ENCODE data around the gene VCL. TPM values are rescaled to one million over a fixed set of nuclear protein-coding genes. Genes with fewer than 3 reads are reported as not detected.

Gene VCL
- total and polyA plus RNA-seq, 4 donors: 4.3 to 37.8 (median 17.3) TPM

DNA sequence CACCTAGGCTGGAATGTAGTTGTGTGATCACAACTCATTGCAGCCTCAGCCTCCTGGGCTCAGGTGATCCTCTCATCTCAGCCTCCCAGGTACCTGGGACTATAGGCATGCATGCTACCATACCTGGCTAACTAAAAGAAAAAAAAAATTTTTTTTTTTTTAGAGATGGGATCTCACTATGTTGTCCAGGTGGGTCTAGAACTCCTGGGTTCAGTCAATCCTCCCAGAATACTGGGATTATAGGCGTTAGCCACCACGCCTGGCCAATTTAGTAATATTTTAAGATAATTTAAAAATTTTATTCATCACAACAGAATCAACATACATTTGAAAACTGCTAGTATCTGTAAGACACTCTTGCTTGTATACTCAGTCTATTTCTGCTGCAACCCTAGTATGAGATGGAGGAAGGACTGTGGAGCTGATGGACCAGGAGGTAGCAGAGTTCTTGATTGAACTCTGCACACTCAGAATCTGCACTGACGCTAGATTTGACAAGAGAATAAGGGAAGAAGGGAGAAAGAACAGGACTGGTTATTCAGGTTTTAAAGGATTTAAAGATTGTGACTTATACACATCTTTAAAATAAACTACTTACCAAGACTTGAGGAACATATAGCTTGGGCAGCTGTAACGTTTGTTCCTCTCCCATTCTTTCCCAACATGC lies 57.6 kb downstream of the VCL start:
- no peaks in the 10 kb centered on the region for H3K27me3 ChIP-seq (ENCODE audit: control insufficient read depth in 4 of 4, insufficient read depth in 4 of 4, low read length in 3 of 4)
- H3K27ac ChIP-seq (ENCODE audit: low read depth in 1 of 2, low read length in 2 of 2): no peak overlapping the region
- H3K9me3 ChIP-seq (ENCODE audit: control insufficient read depth in 4 of 4, low read length in 3 of 4): no peaks in the 10 kb centered on the region
- DNase-seq (ENCODE audit: low spot score): no peak
- H3K4me1 ChIP-seq (ENCODE audit: control insufficient read depth in 4 of 4, insufficient read depth in 4 of 4, low read length in 3 of 4): peaks cover 2 to 14% (median 5%) of the 10 kb centered on the region in 4 donors
- H3K9ac ChIP-seq (ENCODE audit: low read depth in 1 of 2, low read length in 2 of 2): no peak overlapping the region
- 80% methylated on average over 4 of the region's 4 CpGs for WGBS
- TF ChIP-seq SP1 (IDR thresholded peaks at IDR 0.05): no peak
- TF ChIP-seq, protein P1, sequence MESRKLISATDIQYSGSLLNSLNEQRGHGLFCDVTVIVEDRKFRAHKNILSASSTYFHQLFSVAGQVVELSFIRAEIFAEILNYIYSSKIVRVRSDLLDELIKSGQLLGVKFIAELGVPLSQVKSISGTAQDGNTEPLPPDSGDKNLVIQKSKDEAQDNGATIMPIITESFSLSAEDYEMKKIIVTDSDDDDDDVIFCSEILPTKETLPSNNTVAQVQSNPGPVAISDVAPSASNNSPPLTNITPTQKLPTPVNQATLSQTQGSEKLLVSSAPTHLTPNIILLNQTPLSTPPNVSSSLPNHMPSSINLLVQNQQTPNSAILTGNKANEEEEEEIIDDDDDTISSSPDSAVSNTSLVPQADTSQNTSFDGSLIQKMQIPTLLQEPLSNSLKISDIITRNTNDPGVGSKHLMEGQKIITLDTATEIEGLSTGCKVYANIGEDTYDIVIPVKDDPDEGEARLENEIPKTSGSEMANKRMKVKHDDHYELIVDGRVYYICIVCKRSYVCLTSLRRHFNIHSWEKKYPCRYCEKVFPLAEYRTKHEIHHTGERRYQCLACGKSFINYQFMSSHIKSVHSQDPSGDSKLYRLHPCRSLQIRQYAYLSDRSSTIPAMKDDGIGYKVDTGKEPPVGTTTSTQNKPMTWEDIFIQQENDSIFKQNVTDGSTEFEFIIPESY (IDR thresholded peaks at IDR 0.05): no peak
- TF ChIP-seq RXRA (IDR thresholded peaks at IDR 0.05): no peak
- TF ChIP-seq GABPA (IDR thresholded peaks at IDR 0.05 in 1 of 2, conservative IDR thresholded peaks at IDR 0.05 in 1 of 2): no peak
- no peak for TF ChIP-seq YY1 (IDR thresholded peaks at IDR 0.05)
- TF ChIP-seq, protein P2, sequence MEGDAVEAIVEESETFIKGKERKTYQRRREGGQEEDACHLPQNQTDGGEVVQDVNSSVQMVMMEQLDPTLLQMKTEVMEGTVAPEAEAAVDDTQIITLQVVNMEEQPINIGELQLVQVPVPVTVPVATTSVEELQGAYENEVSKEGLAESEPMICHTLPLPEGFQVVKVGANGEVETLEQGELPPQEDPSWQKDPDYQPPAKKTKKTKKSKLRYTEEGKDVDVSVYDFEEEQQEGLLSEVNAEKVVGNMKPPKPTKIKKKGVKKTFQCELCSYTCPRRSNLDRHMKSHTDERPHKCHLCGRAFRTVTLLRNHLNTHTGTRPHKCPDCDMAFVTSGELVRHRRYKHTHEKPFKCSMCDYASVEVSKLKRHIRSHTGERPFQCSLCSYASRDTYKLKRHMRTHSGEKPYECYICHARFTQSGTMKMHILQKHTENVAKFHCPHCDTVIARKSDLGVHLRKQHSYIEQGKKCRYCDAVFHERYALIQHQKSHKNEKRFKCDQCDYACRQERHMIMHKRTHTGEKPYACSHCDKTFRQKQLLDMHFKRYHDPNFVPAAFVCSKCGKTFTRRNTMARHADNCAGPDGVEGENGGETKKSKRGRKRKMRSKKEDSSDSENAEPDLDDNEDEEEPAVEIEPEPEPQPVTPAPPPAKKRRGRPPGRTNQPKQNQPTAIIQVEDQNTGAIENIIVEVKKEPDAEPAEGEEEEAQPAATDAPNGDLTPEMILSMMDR (IDR thresholded peaks at IDR 0.05; ENCODE audit: low read depth, low read length, missing input control): no peak
- TF ChIP-seq, protein P3, sequence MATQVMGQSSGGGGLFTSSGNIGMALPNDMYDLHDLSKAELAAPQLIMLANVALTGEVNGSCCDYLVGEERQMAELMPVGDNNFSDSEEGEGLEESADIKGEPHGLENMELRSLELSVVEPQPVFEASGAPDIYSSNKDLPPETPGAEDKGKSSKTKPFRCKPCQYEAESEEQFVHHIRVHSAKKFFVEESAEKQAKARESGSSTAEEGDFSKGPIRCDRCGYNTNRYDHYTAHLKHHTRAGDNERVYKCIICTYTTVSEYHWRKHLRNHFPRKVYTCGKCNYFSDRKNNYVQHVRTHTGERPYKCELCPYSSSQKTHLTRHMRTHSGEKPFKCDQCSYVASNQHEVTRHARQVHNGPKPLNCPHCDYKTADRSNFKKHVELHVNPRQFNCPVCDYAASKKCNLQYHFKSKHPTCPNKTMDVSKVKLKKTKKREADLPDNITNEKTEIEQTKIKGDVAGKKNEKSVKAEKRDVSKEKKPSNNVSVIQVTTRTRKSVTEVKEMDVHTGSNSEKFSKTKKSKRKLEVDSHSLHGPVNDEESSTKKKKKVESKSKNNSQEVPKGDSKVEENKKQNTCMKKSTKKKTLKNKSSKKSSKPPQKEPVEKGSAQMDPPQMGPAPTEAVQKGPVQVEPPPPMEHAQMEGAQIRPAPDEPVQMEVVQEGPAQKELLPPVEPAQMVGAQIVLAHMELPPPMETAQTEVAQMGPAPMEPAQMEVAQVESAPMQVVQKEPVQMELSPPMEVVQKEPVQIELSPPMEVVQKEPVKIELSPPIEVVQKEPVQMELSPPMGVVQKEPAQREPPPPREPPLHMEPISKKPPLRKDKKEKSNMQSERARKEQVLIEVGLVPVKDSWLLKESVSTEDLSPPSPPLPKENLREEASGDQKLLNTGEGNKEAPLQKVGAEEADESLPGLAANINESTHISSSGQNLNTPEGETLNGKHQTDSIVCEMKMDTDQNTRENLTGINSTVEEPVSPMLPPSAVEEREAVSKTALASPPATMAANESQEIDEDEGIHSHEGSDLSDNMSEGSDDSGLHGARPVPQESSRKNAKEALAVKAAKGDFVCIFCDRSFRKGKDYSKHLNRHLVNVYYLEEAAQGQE (IDR thresholded peaks at IDR 0.05): no peak
- TF ChIP-seq, protein P4, sequence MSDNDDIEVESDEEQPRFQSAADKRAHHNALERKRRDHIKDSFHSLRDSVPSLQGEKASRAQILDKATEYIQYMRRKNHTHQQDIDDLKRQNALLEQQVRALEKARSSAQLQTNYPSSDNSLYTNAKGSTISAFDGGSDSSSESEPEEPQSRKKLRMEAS (IDR thresholded peaks at IDR 0.05): no peak
- no peak for TF ChIP-seq TAF1 (conservative IDR thresholded peaks at IDR 0.05)
- no peak for TF ChIP-seq JUND (IDR thresholded peaks at IDR 0.05)
- TF ChIP-seq EGR1 (IDR thresholded peaks at IDR 0.05; ENCODE audit: low read depth in 2 of 2): no peak
- H3K36me3 ChIP-seq (ENCODE audit: control insufficient read depth in 4 of 4, insufficient read depth in 3 of 4, low read depth in 1 of 4, low read length in 3 of 4): no peaks in the 10 kb centered on the region
- no peak overlapping the region for H3K4me3 ChIP-seq (ENCODE audit: low read depth in 1 of 3, low read length in 3 of 3)

DNA sequence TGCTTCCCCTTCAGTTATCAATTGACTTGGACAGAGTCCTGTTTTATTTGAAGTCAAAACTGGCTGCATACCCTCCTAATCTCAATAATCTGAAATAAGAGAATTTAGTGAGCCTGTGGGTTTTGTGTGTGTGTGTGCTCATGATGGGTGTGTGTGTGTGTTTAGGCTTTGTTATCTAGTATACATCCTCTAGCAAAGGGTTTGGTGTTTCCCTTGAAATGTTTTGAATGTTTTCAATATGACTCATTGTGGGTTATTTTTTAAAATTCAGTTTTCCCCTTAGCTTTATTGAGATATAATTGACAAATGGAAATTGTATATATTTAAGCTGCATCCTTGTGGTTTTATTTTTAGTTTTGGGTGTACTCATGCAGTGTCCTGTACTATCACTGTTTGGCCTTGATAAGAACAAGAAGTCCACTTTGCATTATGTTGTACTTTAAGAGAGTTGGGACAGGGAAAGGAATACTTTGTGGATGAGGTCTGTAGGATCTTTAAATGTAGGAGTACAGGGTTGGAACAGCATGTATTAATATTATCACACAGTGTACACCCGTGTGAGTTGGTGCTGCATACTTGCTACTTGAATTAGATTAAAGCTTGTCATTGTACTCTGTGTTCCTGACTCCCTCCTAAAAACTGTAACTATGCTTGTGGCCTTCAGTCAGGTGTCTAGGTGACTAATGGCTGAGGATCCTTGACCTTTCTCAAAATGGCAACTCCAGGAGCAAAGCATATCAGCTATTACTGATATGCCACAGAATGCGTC lies 58.3 kb downstream of the VCL start:
- no peaks in the 10 kb centered on the region for H3K9me3 ChIP-seq (ENCODE audit: control insufficient read depth in 4 of 4, low read length in 3 of 4)
- no peak overlapping the region for H3K27ac ChIP-seq (ENCODE audit: low read depth in 1 of 2, low read length in 2 of 2)
- H3K4me1 ChIP-seq (ENCODE audit: control insufficient read depth in 4 of 4, insufficient read depth in 4 of 4, low read length in 3 of 4): peaks cover 0 to 13% (median 1%) of the 10 kb centered on the region in 4 donors
- no peaks in the 10 kb centered on the region for H3K36me3 ChIP-seq (ENCODE audit: control insufficient read depth in 4 of 4, insufficient read depth in 3 of 4, low read depth in 1 of 4, low read length in 3 of 4)
- no peak overlapping the region for H3K9ac ChIP-seq (ENCODE audit: low read depth in 1 of 2, low read length in 2 of 2)
- no peaks in the 10 kb centered on the region for H3K27me3 ChIP-seq (ENCODE audit: control insufficient read depth in 4 of 4, insufficient read depth in 4 of 4, low read length in 3 of 4)
- 74% methylated on average over 2 of the region's 2 CpGs for WGBS
- DNase-seq (ENCODE audit: low spot score): no peak
- H3K4me3 ChIP-seq (ENCODE audit: low read depth in 1 of 3, low read length in 3 of 3): no peak overlapping the region
- no peak for TF ChIP-seq RAD21 (IDR thresholded peaks at IDR 0.05)
- no peak for TF ChIP-seq SP1 (IDR thresholded peaks at IDR 0.05)
- TF ChIP-seq RXRA (IDR thresholded peaks at IDR 0.05): no peak
- TF ChIP-seq HNF4G (IDR thresholded peaks at IDR 0.05): no peak
- TF ChIP-seq, protein P3 (IDR thresholded peaks at IDR 0.05): no peak
- TF ChIP-seq NR2F2 (IDR thresholded peaks at IDR 0.05): no peak
- no peak for TF ChIP-seq FOXA1 (IDR thresholded peaks at IDR 0.05)
- TF ChIP-seq, protein P1 (IDR thresholded peaks at IDR 0.05): no peak
- no peak for TF ChIP-seq EGR1 (IDR thresholded peaks at IDR 0.05; ENCODE audit: low read depth in 2 of 2)
- TF ChIP-seq GABPA (IDR thresholded peaks at IDR 0.05 in 1 of 2, conservative IDR thresholded peaks at IDR 0.05 in 1 of 2): no peak
- no peak for TF ChIP-seq FOXA2 (IDR thresholded peaks at IDR 0.05)
- no peak for TF ChIP-seq TAF1 (conservative IDR thresholded peaks at IDR 0.05)
- TF ChIP-seq YY1 (IDR thresholded peaks at IDR 0.05): no peak
